Measurements from ENCODE around the gene MTMR4. TPM values are rescaled to one million over a fixed set of nuclear protein-coding genes. Genes with fewer than 3 reads are reported as not detected.

The MTMR4 gene
- total RNA-seq, 1 donor from 2014 or later, result 37.3 TPM

DNA sequence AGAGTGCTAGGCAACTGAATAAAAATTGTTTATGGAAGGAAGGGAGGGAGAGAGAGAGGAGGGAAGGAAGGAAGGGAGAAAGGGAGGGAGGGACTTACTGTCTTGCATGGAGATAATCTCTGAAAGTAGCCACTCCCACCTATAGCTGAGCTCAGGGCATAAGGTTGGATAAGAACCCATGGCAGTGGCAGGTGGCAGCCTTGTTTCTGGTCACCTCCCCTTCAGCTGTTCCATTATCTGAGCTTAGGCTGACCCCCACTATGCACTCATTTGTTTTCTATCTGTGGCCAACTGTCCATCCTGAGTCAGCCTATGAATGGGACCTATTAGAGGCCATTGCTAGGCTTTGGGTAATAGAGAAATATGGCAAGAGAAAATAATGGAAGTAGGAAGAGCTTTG lies 25.3 kb upstream of the MTMR4 start:
- no peaks in the 10 kb centered on the region for H3K36me3 ChIP-seq
- no peak for ATAC-seq
- H3K27me3 ChIP-seq (ENCODE audit: low read depth), result no peaks in the 10 kb centered on the region
- TF ChIP-seq CTCF (IDR thresholded peaks at IDR 0.05), result no peak
- H3K4me3 ChIP-seq, result no peak overlapping the region
- H3K9me3 ChIP-seq, result no peaks in the 10 kb centered on the region
- H3K4me1 ChIP-seq, result no peaks in the 10 kb centered on the region
- no peak overlapping the region for H3K27ac ChIP-seq
- intact Hi-C loops (cut with DNase I), result no loop called here
- no peak for DNase-seq

DNA sequence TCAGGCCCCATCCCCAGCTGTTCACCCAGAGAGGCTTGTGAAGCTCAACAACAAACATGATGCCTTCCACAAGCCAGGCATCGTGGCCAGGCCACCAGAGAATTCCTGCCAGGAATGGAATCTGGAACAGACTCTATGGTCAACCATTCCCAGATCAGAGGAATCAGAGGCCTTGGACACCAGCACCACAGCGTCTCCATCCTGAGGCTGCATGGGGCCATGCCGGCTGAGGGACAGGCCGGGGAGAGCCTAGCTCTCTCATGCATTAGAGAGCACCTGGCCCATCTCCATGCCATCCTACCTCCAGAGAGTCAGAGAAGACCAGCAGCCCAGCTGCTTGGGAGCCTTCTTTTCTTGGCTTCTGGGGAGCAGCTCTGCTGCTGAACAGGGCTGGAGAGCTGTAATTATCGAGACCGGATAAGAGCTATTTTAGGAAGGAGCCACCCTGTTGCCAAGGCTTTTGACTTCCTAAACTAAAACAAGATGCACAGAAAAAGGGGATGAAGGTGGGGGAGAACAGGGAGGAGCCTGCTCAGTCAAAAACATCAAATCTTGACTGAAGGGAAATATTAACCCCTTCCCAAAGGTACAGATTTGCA lies 24.5 kb upstream of the MTMR4 start:
- Histone ChIP-seq H3K27ac (no peak overlapping the region), H3K36me3 (no peaks in the 10 kb centered on the region), H3K4me1 (peaks cover 6% of the 10 kb centered on the region), H3K9me3 (no peaks in the 10 kb centered on the region), H3K27me3 (ENCODE audit: low read depth) (no peaks in the 10 kb centered on the region), H3K4me3 (no peak overlapping the region)
- TF ChIP-seq CTCF (IDR thresholded peaks at IDR 0.05), result no peak
- intact Hi-C loops (cut with DNase I), result no loop called here
- ATAC-seq, result no peak
- no peak for DNase-seq

GRCh38 chr17:58537266-58537665 lies 22.8 kb upstream of the MTMR4 start:
- intact Hi-C loops (cut with DNase I), result no loop called here
- Histone ChIP-seq H3K4me3 (no peak overlapping the region), H3K4me1 (peaks cover 11% of the 10 kb centered on the region), H3K9me3 (no peaks in the 10 kb centered on the region), H3K27ac (no peak overlapping the region), H3K36me3 (no peaks in the 10 kb centered on the region), H3K27me3 (ENCODE audit: low read depth) (no peaks in the 10 kb centered on the region)
- no peak for TF ChIP-seq CTCF (IDR thresholded peaks at IDR 0.05)
- ATAC-seq, result no peak
- DNase-seq, result no peak

GRCh38 chr17:58536542-58536941 lies 22.1 kb upstream of the MTMR4 start:
- Histone ChIP-seq H3K4me1 (peaks cover 13% of the 10 kb centered on the region), H3K27me3 (ENCODE audit: low read depth) (no peaks in the 10 kb centered on the region)
- no peak for TF ChIP-seq CTCF (IDR thresholded peaks at IDR 0.05)

GRCh38 chr17:58535431-58535830 lies 21.0 kb upstream of the MTMR4 start:
- no peaks in the 10 kb centered on the region for H3K36me3 ChIP-seq
- ATAC-seq (no peak), DNase-seq (no peak)
- peaks cover 24% of the 10 kb centered on the region for H3K4me1 ChIP-seq
- intact Hi-C loops (cut with DNase I), result no loop called here
- no peaks in the 10 kb centered on the region for H3K9me3 ChIP-seq
- H3K27me3 ChIP-seq (ENCODE audit: low read depth), result no peaks in the 10 kb centered on the region
- no peak overlapping the region for H3K4me3 ChIP-seq
- TF ChIP-seq CTCF (IDR thresholded peaks at IDR 0.05), result no peak
- no peak overlapping the region for H3K27ac ChIP-seq

More at GRCh38 chr17:58536542-58536941, 22.1 kb upstream of the MTMR4 start:
- no peak for DNase-seq
- Histone ChIP-seq H3K36me3 (no peaks in the 10 kb centered on the region), H3K9me3 (no peaks in the 10 kb centered on the region), H3K4me3 (no peak overlapping the region), H3K27ac (no peak overlapping the region)
- intact Hi-C loops (cut with DNase I), result no loop called here
- ATAC-seq, result no peak

Measured in lower lobe of right lung (tissue), 2 donors.